HCT116 (cell line): ENCODE data around the gene TLX1. TPM values are rescaled to one million over a fixed set of nuclear protein-coding genes. Genes with fewer than 3 reads are reported as not detected.

ENCODE experiments used
- ATAC-seq: fragments of 200-7000 bp; cut with Tn5 transposase; 2 replicates; pipeline ENCODE4 v1.9.1; 2020; ENCODE audit warnings: mild to moderate bottlenecking, moderate library complexity
- BruUV-seq: library from RNA; stranded (reverse); fragments of 400-500 nt; replicated peaks from 2 replicates; lab custom pipeline; 2021; lab: Mats Ljungman, UMichigan
- CTCF ChIA-PET: fragments of 300-600 bp; sonication (Branson Sonifier 250); formaldehyde crosslinking; loops from one replicate; lab custom pipeline; 2021; ENCODE audit warnings: antibody characterized with exemption; lab: Charles Lee
- POLR2A ChIA-PET: fragments of 300-600, 350-600 bp; sonication (Branson Sonifier 250); formaldehyde crosslinking; loops from one replicate; lab custom pipeline; 2021; ENCODE audit warnings: antibody characterized with exemption; lab: Charles Lee
- RAD21 ChIA-PET, 2 experiments: fragments of 300-600 bp; sonication (Branson Sonifier 250); formaldehyde crosslinking; loops; one replicate each; lab custom pipeline; 2023; ENCODE audit warnings: low total read pairs in 2 of 2; ENCODE audit not compliant: uncharacterized antibody in 2 of 2, unreplicated experiment in 2 of 2, low non-redundant PET in 1 of 2; lab: Charles Lee
- DNase-seq: peaks from one replicate; pipeline ENCODE4 v3.0.0-alpha.2; 2010; ENCODE audit warnings: low read depth, low spot score
- H2AFZ ChIP-seq: fragments of 200-600 bp; shearing (Covaris generic), sonication (generic); 2 replicates; pipeline ENCODE4 v1.6.1; 2017; ENCODE audit warnings: low read depth, mixed run types, mixed read lengths, antibody characterized with exemption, low read length; ENCODE audit not compliant: poor library complexity, severe bottlenecking
- H3K27ac ChIP-seq: 2 replicates; pipeline ENCODE4 v1.5.1; 2012; ENCODE audit warnings: low read depth, low read length
- H3K27me3 ChIP-seq: fragments of 200-600 bp; sonication (generic); 2 replicates; pipeline ENCODE4 v1.6.1; 2016; ENCODE audit warnings: mixed run types, low read length, mixed read lengths; ENCODE audit not compliant: insufficient read depth
- H3K36me3 ChIP-seq, 2 experiments: fragments of 200-500 bp in 1 of 2; fragments of 200-600 bp in 1 of 2; sonication (Bioruptor generic) in 1 of 2; sonication (generic) in 1 of 2; 2 replicates each; pipeline versions ENCODE4 v1.5.1 to v1.6.1; 2014 to 2016; ENCODE audit warnings: low read length in 2 of 2, inconsistent platforms in 1 of 2, mixed read lengths in 1 of 2, mixed run types in 1 of 2; ENCODE audit not compliant: insufficient read depth in 2 of 2, control insufficient read depth in 1 of 2
- H3K4me1 ChIP-seq, 2 experiments: fragments of 200-600 bp in 1 of 2; sonication (generic) in 1 of 2; 2 replicates each; pipeline versions ENCODE4 v1.5.1 to v1.6.1; 2012 to 2017; ENCODE audit warnings: low read length in 2 of 2, inconsistent platforms in 1 of 2, mild to moderate bottlenecking in 1 of 2, mixed read lengths in 1 of 2, mixed run types in 1 of 2, moderate library complexity in 1 of 2; ENCODE audit not compliant: insufficient read depth in 2 of 2, control insufficient read depth in 1 of 2
- H3K4me2 ChIP-seq: fragments of 200-600 bp; sonication (generic); 2 replicates; pipeline ENCODE4 v1.6.1; 2017; ENCODE audit warnings: mixed run types, low read length, mixed read lengths
- H3K4me3 ChIP-seq, 2 experiments: fragments of 200-600 bp in 1 of 2; sonication (generic) in 1 of 2; replicated peaks in 1 of 2; 2 replicates each; pipeline ENCODE4 v1.5.1; 2011 to 2016; ENCODE audit warnings: low read length in 2 of 2, control low read depth in 1 of 2, low read depth in 1 of 2, mild to moderate bottlenecking in 1 of 2, mixed read lengths in 1 of 2, mixed run types in 1 of 2
- H3K79me2 ChIP-seq: fragments of 200-600 bp; sonication (generic); 2 replicates; pipeline ENCODE4 v1.6.1; 2017; ENCODE audit warnings: mild to moderate bottlenecking, mixed run types, low read length, moderate library complexity, mixed read lengths; ENCODE audit not compliant: insufficient read depth
- H3K9ac ChIP-seq: fragments of 200-600 bp; sonication (generic); 2 replicates; pipeline ENCODE4 v1.6.1; 2016; ENCODE audit warnings: low read length, mixed read lengths
- H3K9me2 ChIP-seq: fragments of 200-600 bp; sonication (generic), shearing (Covaris generic); 2 replicates; pipeline ENCODE4 v1.6.1; 2017; ENCODE audit warnings: mixed run types, mild to moderate bottlenecking, moderate library complexity; ENCODE audit not compliant: insufficient read depth
- H3K9me3 ChIP-seq, 2 experiments: fragments of 200-500 bp in 1 of 2; fragments of 200-600 bp in 1 of 2; sonication (Bioruptor generic) in 1 of 2; sonication (generic) in 1 of 2; 2 replicates each; pipeline ENCODE4 v1.6.1; 2014 to 2017; ENCODE audit warnings: low read length in 2 of 2, mixed read lengths in 2 of 2, inconsistent platforms in 1 of 2, low read depth in 1 of 2, mild to moderate bottlenecking in 1 of 2, mixed run types in 1 of 2, moderate library complexity in 1 of 2; ENCODE audit not compliant: control insufficient read depth in 1 of 2, insufficient read depth in 1 of 2
- H4K20me1 ChIP-seq: fragments of 200-600 bp; sonication (generic), shearing (Covaris generic); 2 replicates; pipeline ENCODE4 v1.6.1; 2017; ENCODE audit warnings: mixed run types, mild to moderate bottlenecking, moderate library complexity; ENCODE audit not compliant: insufficient read depth
- ATF3 ChIP-seq: IDR thresholded peaks from 2 replicates; pipeline ENCODE4 v1.6.1; 2012
- CBX3 ChIP-seq: IDR thresholded peaks from 2 replicates; pipeline ENCODE4 v1.6.1; 2012; ENCODE audit warnings: low read depth
- CEBPB ChIP-seq: IDR thresholded peaks from 2 replicates; pipeline ENCODE4 v1.6.1; 2012; ENCODE audit warnings: low read depth
- CTCF ChIP-seq, 3 experiments: fragments of 200-600 bp in 1 of 3; sonication (generic) in 1 of 3; IDR thresholded peaks in 2 of 3; conservative IDR thresholded peaks in 1 of 3; 2 replicates each; pipeline ENCODE4 v1.5.1; 2012 to 2017; ENCODE audit warnings: low read depth in 2 of 3, low read length in 2 of 3, antibody characterized with exemption in 1 of 3, borderline replicate concordance in 1 of 3, control low read depth in 1 of 3, mild to moderate bottlenecking in 1 of 3, mixed read lengths in 1 of 3, mixed run types in 1 of 3, moderate library complexity in 1 of 3; ENCODE audit not compliant: insufficient read depth in 1 of 3
- EGR1 ChIP-seq: IDR thresholded peaks from 2 replicates; pipeline ENCODE4 v1.6.1; 2012; ENCODE audit warnings: low read depth
- ELF1 ChIP-seq: IDR thresholded peaks from 2 replicates; pipeline ENCODE4 v1.6.1; 2012; ENCODE audit warnings: low read depth, borderline replicate concordance
- EZH2 ChIP-seq: fragments of 200-600 bp; sonication (generic); IDR thresholded peaks from 2 replicates; pipeline ENCODE4 v1.6.1; 2017; ENCODE audit warnings: antibody characterized with exemption, mixed run types
- EZH2phosphoT487 ChIP-seq: fragments of 200-600 bp; IDR thresholded peaks from 2 replicates; pipeline ENCODE4 v1.6.1; 2018; ENCODE audit warnings: antibody characterized with exemption, borderline replicate concordance
- JUND ChIP-seq: IDR thresholded peaks from 2 replicates; pipeline ENCODE4 v1.6.1; 2012
- MAX ChIP-seq: IDR thresholded peaks from 2 replicates; pipeline ENCODE4 v1.6.1; 2012
- POLR2A ChIP-seq: IDR thresholded peaks from 2 replicates; pipeline ENCODE4 v1.7.0; 2011; ENCODE audit warnings: borderline replicate concordance; ENCODE audit not compliant: insufficient read depth, insufficient read length; ENCODE audit errors: extremely low read depth
- POLR2AphosphoS5 ChIP-seq: IDR thresholded peaks from 2 replicates; pipeline ENCODE4 v1.6.1; 2011; ENCODE audit warnings: mild to moderate bottlenecking, low read depth, low read length, moderate library complexity
- RAD21 ChIP-seq: IDR thresholded peaks from 2 replicates; pipeline ENCODE4 v1.6.1; 2012; ENCODE audit warnings: low read depth, mild to moderate bottlenecking
- REST ChIP-seq: IDR thresholded peaks from 2 replicates; pipeline ENCODE4 v1.6.1; 2012; ENCODE audit warnings: low read depth
- SP1 ChIP-seq: IDR thresholded peaks from 2 replicates; pipeline ENCODE4 v1.6.1; 2012; ENCODE audit warnings: low read depth
- SRF ChIP-seq: IDR thresholded peaks from 2 replicates; pipeline ENCODE4 v1.6.1; 2012; ENCODE audit warnings: low read depth
- YY1 ChIP-seq: IDR thresholded peaks from 2 replicates; pipeline ENCODE4 v1.6.1; 2011; ENCODE audit warnings: low read length, low read depth, moderate library complexity, mild to moderate bottlenecking; ENCODE audit not compliant: insufficient replicate concordance; ENCODE audit errors: extremely low read depth
- ZBTB33 ChIP-seq: IDR thresholded peaks from 2 replicates; pipeline ENCODE4 v1.6.1; 2011; ENCODE audit warnings: mild to moderate bottlenecking, low read length, moderate library complexity; ENCODE audit not compliant: insufficient replicate concordance; ENCODE audit errors: extremely low read depth
- ZFX ChIP-seq: fragments of 450-650 bp; IDR thresholded peaks from 2 replicates; pipeline ENCODE4 v1.6.1; 2017
- ZNF274 ChIP-seq: fragments of 200-500 bp; sonication (Bioruptor generic); IDR thresholded peaks from 2 replicates; pipeline ENCODE4 v1.6.1; 2014; ENCODE audit warnings: mild to moderate bottlenecking, low read depth, low read length, inconsistent platforms
- intact Hi-C: fragments of 100-400 bp; cut with micrococcal nuclease; formaldehyde crosslinking; loops from 2 replicates; pipeline ENCODE4 v1.10.0; 2022
- total RNA-seq: library from RNA; stranded (reverse); gene quantifications from one replicate; pipeline ENCODE4 v1.2.1, GENCODE V29; 2021; ENCODE audit not compliant: unreplicated experiment

Gene TLX1
- total RNA-seq, 1 experiment from 2014 or later: not detected

- no peak for DNase-seq
- ATAC-seq: no peak
- Histone ChIP-seq H2AFZ (no peak overlapping the region), H4K20me1 (no peaks in the 10 kb centered on the region), H3K27me3 (no peaks in the 10 kb centered on the region), H3K79me2 (no peaks in the 10 kb centered on the region), H3K36me3 (no peaks in the 10 kb centered on the region), H3K4me1 (peaks cover 6 to 38% of the 10 kb centered on the region in 2 experiments; a peak in 3 of 4 replicates), H3K9ac (no peak overlapping the region), H3K4me2 (no peak overlapping the region), H3K9me2 (no peaks in the 10 kb centered on the region), H3K27ac (no peak overlapping the region), H3K4me3 (no peak overlapping the region), H3K9me3 (no peaks in the 10 kb centered on the region)
- TF ChIP-seq ZFX (no peak), CTCF (IDR thresholded peaks at IDR 0.05 in 2 of 3, conservative IDR thresholded peaks at IDR 0.05 in 1 of 3; ENCODE audit: borderline replicate concordance in 1 of 3, insufficient read depth in 1 of 3, low read depth in 2 of 3, low read length in 2 of 3) (no peak), YY1 (no peak), ZBTB33 (no peak), ZNF274 (no peak), SP1 (no peak), JUND (no peak), POLR2AphosphoS5 (no peak), ELF1 (no peak), REST (no peak), ATF3 (no peak), MAX (no peak), EZH2phosphoT487 (no peak), EZH2 (no peak), SRF (no peak), CBX3 (no peak), POLR2A (no peak), EGR1 (no peak), RAD21 (no peak), CEBPB (no peak)
- CTCF ChIA-PET: interaction anchor here (1.4 to 9.5 kb wide), 4 partner anchors 9 to 50 kb away, joined by 4 to 414 read pairs (median 7); no protein-coding TSS in a partner anchor
- RAD21 ChIA-PET: interaction anchor here in 1 of 2 experiments (0.9 kb wide), 1 partner anchor 50 kb away, joined by 3 read pairs; no protein-coding TSS in a partner anchor
- no TSS peak for BruUV-seq
- POLR2A ChIA-PET: interaction anchor here (0.9 kb wide), 1 partner anchor 12 kb away, joined by 3 read pairs; no protein-coding TSS in a partner anchor
- intact Hi-C loops: no loop called here
These were observed 39.4 kb upstream of the TLX1 start for GRCh38 chr10:101091546-101092290.
